Rectal smooth muscle tissue (tissue), 1 donor: ENCODE measurements around the gene ADGRA3.

Experiments used
- H3K27ac ChIP-seq: one replicate; pipeline ENCODE4 v1.7.0; 2013; ENCODE audit warnings: low read depth, low read length, inconsistent platforms
- H3K27me3 ChIP-seq: one replicate; pipeline ENCODE4 v1.7.0; 2013; ENCODE audit warnings: low read length; ENCODE audit not compliant: control insufficient read depth, insufficient read depth
- H3K36me3 ChIP-seq: one replicate; pipeline ENCODE4 v1.7.0; 2013; ENCODE audit warnings: low read length; ENCODE audit not compliant: control insufficient read depth, insufficient read depth
- H3K4me1 ChIP-seq: one replicate; pipeline ENCODE4 v1.7.0; 2013; ENCODE audit warnings: low read length; ENCODE audit not compliant: control insufficient read depth, insufficient read depth
- H3K4me3 ChIP-seq: one replicate; pipeline ENCODE4 v1.7.0; 2013; ENCODE audit warnings: low read length
- H3K9ac ChIP-seq: one replicate; pipeline ENCODE4 v1.7.0; 2013; ENCODE audit warnings: low read length

ADGRA3 gene

GRCh38 chr4:22369901-22370562 lies 145.8 kb downstream of the ADGRA3 start:
- no peaks in the 10 kb centered on the region for H3K27me3 ChIP-seq
- H3K36me3 ChIP-seq = no peaks in the 10 kb centered on the region
- H3K4me1 ChIP-seq = no peaks in the 10 kb centered on the region
- no peak overlapping the region for H3K4me3 ChIP-seq
- no peak overlapping the region for H3K9ac ChIP-seq
- H3K27ac ChIP-seq = no peak overlapping the region

- H3K4me3 ChIP-seq = no peak overlapping the region
- no peak overlapping the region for H3K27ac ChIP-seq
- H3K9ac ChIP-seq = no peak overlapping the region
- no peaks in the 10 kb centered on the region for H3K4me1 ChIP-seq
- no peaks in the 10 kb centered on the region for H3K27me3 ChIP-seq
- no peaks in the 10 kb centered on the region for H3K36me3 ChIP-seq
Observed at GRCh38 chr4:22363787-22364186, 152.1 kb downstream of the ADGRA3 start.

GRCh38 chr4:22363036-22363435 lies 152.8 kb downstream of the ADGRA3 start:
- Histone ChIP-seq H3K4me3 (no peak overlapping the region), H3K4me1 (no peaks in the 10 kb centered on the region), H3K36me3 (no peaks in the 10 kb centered on the region), H3K27me3 (no peaks in the 10 kb centered on the region), H3K27ac (no peak overlapping the region), H3K9ac (no peak overlapping the region)

- H3K27me3 ChIP-seq = no peaks in the 10 kb centered on the region
- no peaks in the 10 kb centered on the region for H3K36me3 ChIP-seq
Observed at GRCh38 chr4:22356987-22357596, 158.8 kb downstream of the ADGRA3 start.

GRCh38 chr4:22348410-22348809 lies 167.5 kb downstream of the ADGRA3 start:
- Histone ChIP-seq H3K4me1 (no peaks in the 10 kb centered on the region), H3K4me3 (no peak overlapping the region), H3K27ac (no peak overlapping the region), H3K27me3 (no peaks in the 10 kb centered on the region), H3K9ac (no peak overlapping the region), H3K36me3 (no peaks in the 10 kb centered on the region)

More at GRCh38 chr4:22356987-22357596, 158.8 kb downstream of the ADGRA3 start:
- no peak overlapping the region for H3K4me3 ChIP-seq
- no peak overlapping the region for H3K9ac ChIP-seq
- no peak overlapping the region for H3K27ac ChIP-seq
- H3K4me1 ChIP-seq = no peaks in the 10 kb centered on the region

- H3K4me1 ChIP-seq = no peaks in the 10 kb centered on the region
- H3K4me3 ChIP-seq = no peak overlapping the region
- no peak overlapping the region for H3K9ac ChIP-seq
- H3K36me3 ChIP-seq = no peaks in the 10 kb centered on the region
- no peak overlapping the region for H3K27ac ChIP-seq
- H3K27me3 ChIP-seq = no peaks in the 10 kb centered on the region
Observed at GRCh38 chr4:22345678-22346077, 170.2 kb downstream of the ADGRA3 start.

- no peak overlapping the region for H3K4me3 ChIP-seq
- no peaks in the 10 kb centered on the region for H3K4me1 ChIP-seq
- H3K27ac ChIP-seq = no peak overlapping the region
- no peak overlapping the region for H3K9ac ChIP-seq
- no peaks in the 10 kb centered on the region for H3K36me3 ChIP-seq
- no peaks in the 10 kb centered on the region for H3K27me3 ChIP-seq
Observed at GRCh38 chr4:22345055-22345454, 170.8 kb downstream of the ADGRA3 start.

GRCh38 chr4:22343606-22344005 lies 172.3 kb downstream of the ADGRA3 start:
- Histone ChIP-seq H3K36me3 (no peaks in the 10 kb centered on the region), H3K27me3 (no peaks in the 10 kb centered on the region), H3K27ac (no peak overlapping the region), H3K4me1 (no peaks in the 10 kb centered on the region), H3K4me3 (no peak overlapping the region), H3K9ac (no peak overlapping the region)

GRCh38 chr4:22339491-22339890 lies 176.4 kb downstream of the ADGRA3 start:
- Histone ChIP-seq H3K9ac (no peak overlapping the region), H3K27me3 (no peaks in the 10 kb centered on the region), H3K4me3 (no peak overlapping the region), H3K4me1 (no peaks in the 10 kb centered on the region), H3K27ac (no peak overlapping the region), H3K36me3 (no peaks in the 10 kb centered on the region)

GRCh38 chr4:22338796-22339195 lies 177.1 kb downstream of the ADGRA3 start:
- Histone ChIP-seq H3K27ac (no peak overlapping the region), H3K4me3 (no peak overlapping the region), H3K36me3 (no peaks in the 10 kb centered on the region), H3K27me3 (no peaks in the 10 kb centered on the region), H3K9ac (no peak overlapping the region), H3K4me1 (no peaks in the 10 kb centered on the region)
